WERI-Rb-1 (cell line): ENCODE results near the gene NPHP3.

Experiments used
- DNase-seq: peaks from one replicate; pipeline ENCODE4 v3.0.0-alpha.2; 2020
- H3K27ac ChIP-seq: fragments of 250-450 bp; sonication (Bioruptor Pico); 2 replicates; pipeline ENCODE4 v1.5.1; 2020; ENCODE audit warnings: mild to moderate bottlenecking, moderate library complexity
- H3K27me3 ChIP-seq: fragments of 250-450 bp; sonication (Bioruptor Pico); 2 replicates; pipeline ENCODE4 v1.5.1; 2021; ENCODE audit warnings: mild to moderate bottlenecking, low read depth, moderate library complexity; ENCODE audit not compliant: insufficient read depth, severe bottlenecking
- H3K36me3 ChIP-seq: fragments of 250-450 bp; sonication (Bioruptor Pico); 2 replicates; pipeline ENCODE4 v1.5.1; 2020; ENCODE audit warnings: mild to moderate bottlenecking, moderate library complexity
- H3K4me3 ChIP-seq: 2 replicates; pipeline ENCODE4 v1.5.1; 2011; ENCODE audit warnings: low read depth, mild to moderate bottlenecking, control low read depth, low read length
- H3K9me3 ChIP-seq: fragments of 250-450 bp; sonication (Bioruptor Pico); 2 replicates; pipeline ENCODE4 v1.5.1; 2021; ENCODE audit warnings: mild to moderate bottlenecking, moderate library complexity; ENCODE audit not compliant: severe bottlenecking
- CTCF ChIP-seq: IDR thresholded peaks from 2 replicates; pipeline ENCODE4 v1.5.1; 2011; ENCODE audit warnings: low read depth, mild to moderate bottlenecking, control low read depth, inconsistent platforms, low read length

Gene NPHP3

GRCh38 chr3:132738314-132738713, 16.1 kb upstream of the NPHP3 start:
- H3K27me3 ChIP-seq = no peaks in the 10 kb centered on the region
- no peaks in the 10 kb centered on the region for H3K9me3 ChIP-seq
- no peak overlapping the region for H3K27ac ChIP-seq
- no peak for TF ChIP-seq CTCF
- H3K36me3 ChIP-seq = no peaks in the 10 kb centered on the region
- H3K4me3 ChIP-seq = no peak overlapping the region
- no peak for DNase-seq

- Histone ChIP-seq H3K9me3 (no peaks in the 10 kb centered on the region), H3K36me3 (no peaks in the 10 kb centered on the region), H3K4me3 (no peak overlapping the region), H3K27ac (no peak overlapping the region), H3K27me3 (no peaks in the 10 kb centered on the region)
- TF ChIP-seq CTCF = no peak
- DNase-seq = no peak
Observed at GRCh38 chr3:132735589-132735988, 13.4 kb upstream of the NPHP3 start.

GRCh38 chr3:132730891-132731580, 8.8 kb upstream of the NPHP3 start:
- H3K9me3 ChIP-seq = no peaks in the 10 kb centered on the region
- H3K4me3 ChIP-seq = no peak overlapping the region
- DNase-seq = peak; percentile 20
- H3K36me3 ChIP-seq = no peaks in the 10 kb centered on the region
- peak; percentile 61 for TF ChIP-seq CTCF
- H3K27me3 ChIP-seq = no peaks in the 10 kb centered on the region
- H3K27ac ChIP-seq = no peak overlapping the region

- TF ChIP-seq CTCF = no peak; the same call in 1 of the 2 replicates
- no peak for DNase-seq
- H3K27ac ChIP-seq = no peak overlapping the region
Observed at GRCh38 chr3:132726341-132726823, 4.2 kb upstream of the NPHP3 start.

GRCh38 chr3:132723024-132723950, 1.1 kb upstream of the NPHP3 start:
- no peaks in the 10 kb centered on the region for H3K27me3 ChIP-seq
- DNase-seq = no peak
- peaks cover 2% of the 10 kb centered on the region; the same call in 1 of the 2 replicates for H3K36me3 ChIP-seq
- TF ChIP-seq CTCF = no peak
- H3K4me3 ChIP-seq = peak overlapping the region; percentile 60
- H3K9me3 ChIP-seq = no peaks in the 10 kb centered on the region
- H3K27ac ChIP-seq = peak overlapping the region; percentile 66

More at GRCh38 chr3:132726341-132726823, 4.2 kb upstream of the NPHP3 start:
- Histone ChIP-seq H3K36me3 (no peaks in the 10 kb centered on the region), H3K4me3 (no peak overlapping the region), H3K27me3 (no peaks in the 10 kb centered on the region), H3K9me3 (no peaks in the 10 kb centered on the region)
